Measurements from ENCODE around the gene FAM222B.

The FAM222B gene

GRCh38 chr17:28842282-28843012, at the start of gene FAM222B:
Gene FAM222B, minus strand, starts transcription at chr17:28842790. Its CDS starts 76,123 bp downstream, at chr17:28766667.
- Histone ChIP-seq H3K27me3 (ENCODE audit: control insufficient read depth, insufficient read depth, low read length) (no peaks in the 10 kb centered on the region), H3K9me3 (ENCODE audit: control insufficient read depth, low read length) (no peaks in the 10 kb centered on the region), H3K4me3 (ENCODE audit: low read length) (peak within 1 kb of the TSS; percentile 74), H3K4me1 (ENCODE audit: control insufficient read depth, insufficient read depth, low read length) (peaks cover 9% of the 10 kb centered on the region), H3K36me3 (ENCODE audit: control insufficient read depth, insufficient read depth, low read length) (no peaks in the 10 kb centered on the region), H3K9ac (ENCODE audit: low read length) (peak within 1 kb of the TSS; percentile 55)

- H3K9me3 ChIP-seq (ENCODE audit: control insufficient read depth, low read length), result no peaks in the 10 kb centered on the region
- H3K4me3 ChIP-seq (ENCODE audit: low read length), result no peak overlapping the region
- H3K36me3 ChIP-seq (ENCODE audit: control insufficient read depth, insufficient read depth, low read length), result no peaks in the 10 kb centered on the region
- H3K27me3 ChIP-seq (ENCODE audit: control insufficient read depth, insufficient read depth, low read length), result no peaks in the 10 kb centered on the region
- no peak overlapping the region for H3K9ac ChIP-seq (ENCODE audit: low read length)
- H3K4me1 ChIP-seq (ENCODE audit: control insufficient read depth, insufficient read depth, low read length), result peaks cover 22% of the 10 kb centered on the region
These were observed 49.4 kb upstream of the FAM222B start for GRCh38 chr17:28892024-28892423.

GRCh38 chr17:28891201-28891600, 48.6 kb upstream of the FAM222B start:
- Histone ChIP-seq H3K36me3 (ENCODE audit: control insufficient read depth, insufficient read depth, low read length) (no peaks in the 10 kb centered on the region), H3K4me3 (ENCODE audit: low read length) (no peak overlapping the region), H3K4me1 (ENCODE audit: control insufficient read depth, insufficient read depth, low read length) (peaks cover 18% of the 10 kb centered on the region), H3K9ac (ENCODE audit: low read length) (no peak overlapping the region), H3K9me3 (ENCODE audit: control insufficient read depth, low read length) (no peaks in the 10 kb centered on the region), H3K27me3 (ENCODE audit: control insufficient read depth, insufficient read depth, low read length) (no peaks in the 10 kb centered on the region)

- no peaks in the 10 kb centered on the region for H3K27me3 ChIP-seq (ENCODE audit: control insufficient read depth, insufficient read depth, low read length)
- H3K36me3 ChIP-seq (ENCODE audit: control insufficient read depth, insufficient read depth, low read length), result no peaks in the 10 kb centered on the region
- peaks cover 13% of the 10 kb centered on the region for H3K4me1 ChIP-seq (ENCODE audit: control insufficient read depth, insufficient read depth, low read length)
- H3K9me3 ChIP-seq (ENCODE audit: control insufficient read depth, low read length), result no peaks in the 10 kb centered on the region
- no peak overlapping the region for H3K4me3 ChIP-seq (ENCODE audit: low read length)
- no peak overlapping the region for H3K9ac ChIP-seq (ENCODE audit: low read length)
These were observed 47.4 kb upstream of the FAM222B start for GRCh38 chr17:28889996-28890395.

GRCh38 chr17:28888832-28889231, 46.2 kb upstream of the FAM222B start:
- Histone ChIP-seq H3K9me3 (ENCODE audit: control insufficient read depth, low read length) (no peaks in the 10 kb centered on the region), H3K4me3 (ENCODE audit: low read length) (no peak overlapping the region), H3K9ac (ENCODE audit: low read length) (no peak overlapping the region), H3K36me3 (ENCODE audit: control insufficient read depth, insufficient read depth, low read length) (peaks cover 5% of the 10 kb centered on the region), H3K27me3 (ENCODE audit: control insufficient read depth, insufficient read depth, low read length) (no peaks in the 10 kb centered on the region), H3K4me1 (ENCODE audit: control insufficient read depth, insufficient read depth, low read length) (peaks cover 13% of the 10 kb centered on the region)

- Histone ChIP-seq H3K4me1 (ENCODE audit: control insufficient read depth, insufficient read depth, low read length) (peaks cover 9% of the 10 kb centered on the region), H3K9me3 (ENCODE audit: control insufficient read depth, low read length) (no peaks in the 10 kb centered on the region), H3K36me3 (ENCODE audit: control insufficient read depth, insufficient read depth, low read length) (peaks cover 5% of the 10 kb centered on the region), H3K27me3 (ENCODE audit: control insufficient read depth, insufficient read depth, low read length) (no peaks in the 10 kb centered on the region), H3K4me3 (ENCODE audit: low read length) (no peak overlapping the region), H3K9ac (ENCODE audit: low read length) (no peak overlapping the region)
These were observed 45.4 kb upstream of the FAM222B start for GRCh38 chr17:28887871-28888471.

GRCh38 chr17:28885951-28886350, 43.4 kb upstream of the FAM222B start:
- Histone ChIP-seq H3K36me3 (ENCODE audit: control insufficient read depth, insufficient read depth, low read length) (peaks cover 19% of the 10 kb centered on the region), H3K9ac (ENCODE audit: low read length) (no peak overlapping the region), H3K27me3 (ENCODE audit: control insufficient read depth, insufficient read depth, low read length) (no peaks in the 10 kb centered on the region), H3K4me1 (ENCODE audit: control insufficient read depth, insufficient read depth, low read length) (no peaks in the 10 kb centered on the region), H3K9me3 (ENCODE audit: control insufficient read depth, low read length) (no peaks in the 10 kb centered on the region), H3K4me3 (ENCODE audit: low read length) (no peak overlapping the region)

GRCh38 chr17:28885363-28885762, 42.8 kb upstream of the FAM222B start:
- no peaks in the 10 kb centered on the region for H3K27me3 ChIP-seq (ENCODE audit: control insufficient read depth, insufficient read depth, low read length)
- peaks cover 23% of the 10 kb centered on the region for H3K36me3 ChIP-seq (ENCODE audit: control insufficient read depth, insufficient read depth, low read length)
- no peaks in the 10 kb centered on the region for H3K4me1 ChIP-seq (ENCODE audit: control insufficient read depth, insufficient read depth, low read length)
- no peaks in the 10 kb centered on the region for H3K9me3 ChIP-seq (ENCODE audit: control insufficient read depth, low read length)
- no peak overlapping the region for H3K4me3 ChIP-seq (ENCODE audit: low read length)
- no peak overlapping the region for H3K9ac ChIP-seq (ENCODE audit: low read length)

GRCh38 chr17:28883967-28884702, 41.5 kb upstream of the FAM222B start:
- no peaks in the 10 kb centered on the region for H3K4me1 ChIP-seq (ENCODE audit: control insufficient read depth, insufficient read depth, low read length)
- no peaks in the 10 kb centered on the region for H3K27me3 ChIP-seq (ENCODE audit: control insufficient read depth, insufficient read depth, low read length)
- no peaks in the 10 kb centered on the region for H3K9me3 ChIP-seq (ENCODE audit: control insufficient read depth, low read length)
- peaks cover 23% of the 10 kb centered on the region for H3K36me3 ChIP-seq (ENCODE audit: control insufficient read depth, insufficient read depth, low read length)
- no peak overlapping the region for H3K4me3 ChIP-seq (ENCODE audit: low read length)
- no peak overlapping the region for H3K9ac ChIP-seq (ENCODE audit: low read length)

- Histone ChIP-seq H3K9me3 (ENCODE audit: control insufficient read depth, low read length) (no peaks in the 10 kb centered on the region), H3K9ac (ENCODE audit: low read length) (no peak overlapping the region), H3K4me3 (ENCODE audit: low read length) (no peak overlapping the region), H3K4me1 (ENCODE audit: control insufficient read depth, insufficient read depth, low read length) (no peaks in the 10 kb centered on the region), H3K36me3 (ENCODE audit: control insufficient read depth, insufficient read depth, low read length) (peaks cover 23% of the 10 kb centered on the region), H3K27me3 (ENCODE audit: control insufficient read depth, insufficient read depth, low read length) (no peaks in the 10 kb centered on the region)
These were observed 39.7 kb upstream of the FAM222B start for GRCh38 chr17:28882154-28882895.

- no peak overlapping the region for H3K4me3 ChIP-seq (ENCODE audit: low read length)
- no peaks in the 10 kb centered on the region for H3K9me3 ChIP-seq (ENCODE audit: control insufficient read depth, low read length)
- no peaks in the 10 kb centered on the region for H3K27me3 ChIP-seq (ENCODE audit: control insufficient read depth, insufficient read depth, low read length)
- H3K9ac ChIP-seq (ENCODE audit: low read length), result no peak overlapping the region
- peaks cover under 1% of the 10 kb centered on the region for H3K4me1 ChIP-seq (ENCODE audit: control insufficient read depth, insufficient read depth, low read length)
- peaks cover 23% of the 10 kb centered on the region for H3K36me3 ChIP-seq (ENCODE audit: control insufficient read depth, insufficient read depth, low read length)
These were observed 39.0 kb upstream of the FAM222B start for GRCh38 chr17:28881533-28882056.
